Activated CD4-positive, alpha-beta T cell treated with anti-CD3 and anti-CD28 coated beads for 48 hours (primary cell): Measurements from ENCODE around the gene FASN.
"Not testable (repeated sequence)": the region's sequence is repeated elsewhere in the genome, so short reads cannot be mapped to it uniquely, and the experiment has no call there.

ENCODE experiments used
- DNase-seq: peaks from one replicate; pipeline ENCODE4 v3.0.0-alpha.2; 2020

Gene FASN

DNA sequence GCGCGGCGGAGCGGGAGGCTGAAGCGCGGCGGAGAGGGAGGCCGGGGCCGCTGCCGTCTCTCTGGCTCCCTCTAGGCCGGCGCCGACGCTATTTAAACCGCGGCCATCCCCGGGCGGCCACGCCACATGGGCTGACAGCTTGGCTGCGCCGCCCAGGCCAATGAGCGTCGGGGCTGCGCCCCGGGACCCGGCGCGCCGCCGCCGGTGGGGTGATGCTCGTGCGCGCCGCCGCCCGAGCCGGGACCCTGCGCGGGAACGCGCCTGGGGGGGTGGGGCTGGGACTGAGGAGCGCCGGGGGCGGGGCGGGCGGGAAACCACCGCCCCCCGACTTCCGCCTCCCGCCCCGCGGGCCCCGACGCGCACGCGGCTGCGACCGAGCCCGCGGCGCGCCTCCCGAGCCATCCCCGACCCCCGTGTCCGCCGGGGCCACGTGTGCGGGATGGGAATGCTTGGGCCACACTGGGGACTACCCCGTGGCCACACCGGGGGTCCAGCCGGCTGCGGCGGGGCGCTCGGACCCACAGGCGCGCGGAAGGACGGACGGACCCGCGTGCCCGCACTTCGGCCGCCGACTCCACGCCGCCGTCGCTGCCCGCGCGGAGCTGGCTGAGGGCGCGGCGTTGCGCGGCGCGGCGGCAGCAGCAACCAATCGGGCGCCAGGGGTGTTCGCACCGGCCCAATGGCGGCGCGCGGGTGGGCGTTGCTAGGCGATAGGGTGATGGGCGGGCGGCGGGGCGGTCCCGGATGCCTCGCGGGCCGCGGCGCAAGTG lies at the start of gene FASN:
Gene FASN (minus strand): TSS at position 68 of the 770 bp plus-strand sequence. CDS start 1,791 bp downstream, outside the sequence.
- peak; percentile 96 for DNase-seq

DNA sequence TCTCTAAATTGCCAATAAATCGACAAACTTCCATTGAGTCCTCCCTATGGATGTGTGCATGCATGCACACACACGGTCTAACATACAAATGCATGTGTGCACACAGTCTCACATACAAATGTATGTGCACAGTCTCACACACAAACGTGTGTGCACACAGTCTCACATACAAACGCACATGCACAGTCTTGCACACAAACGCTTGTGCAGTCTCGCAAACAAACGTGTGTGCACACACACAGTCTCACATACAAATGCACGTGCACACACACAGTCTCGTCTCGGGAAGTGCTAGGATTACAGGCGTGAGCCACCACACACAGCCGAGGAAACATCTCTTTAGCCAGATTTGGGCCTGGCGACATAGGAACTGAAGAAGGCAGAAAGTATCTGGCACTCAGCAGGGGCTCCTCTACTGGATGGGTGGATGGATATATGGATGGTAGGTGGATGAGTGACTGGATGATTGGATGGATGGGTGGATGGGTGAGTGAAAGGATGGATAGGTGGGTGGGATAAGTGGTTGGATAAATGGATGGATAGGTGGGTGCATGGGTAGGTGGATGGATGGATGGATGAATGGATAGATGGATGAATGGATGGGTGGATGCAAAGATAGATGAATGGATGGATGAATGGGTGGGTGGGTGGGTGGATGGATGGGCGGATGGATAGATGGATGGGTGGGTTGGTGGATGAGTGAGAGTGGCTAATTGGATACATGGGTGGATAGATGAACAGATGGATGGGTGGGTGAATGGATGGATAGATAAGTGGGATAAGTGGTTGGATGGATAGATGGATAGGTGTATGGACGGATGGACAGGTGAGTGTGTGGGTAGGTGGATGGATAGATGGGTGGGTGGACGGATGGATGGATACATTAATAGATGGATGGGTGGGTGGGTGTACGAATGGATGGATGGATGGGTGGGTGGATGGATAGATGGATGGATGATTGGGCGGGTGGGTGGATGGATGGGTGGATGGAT lies 48.9 kb upstream of the FASN start:
- DNase-seq: no peak

DNA sequence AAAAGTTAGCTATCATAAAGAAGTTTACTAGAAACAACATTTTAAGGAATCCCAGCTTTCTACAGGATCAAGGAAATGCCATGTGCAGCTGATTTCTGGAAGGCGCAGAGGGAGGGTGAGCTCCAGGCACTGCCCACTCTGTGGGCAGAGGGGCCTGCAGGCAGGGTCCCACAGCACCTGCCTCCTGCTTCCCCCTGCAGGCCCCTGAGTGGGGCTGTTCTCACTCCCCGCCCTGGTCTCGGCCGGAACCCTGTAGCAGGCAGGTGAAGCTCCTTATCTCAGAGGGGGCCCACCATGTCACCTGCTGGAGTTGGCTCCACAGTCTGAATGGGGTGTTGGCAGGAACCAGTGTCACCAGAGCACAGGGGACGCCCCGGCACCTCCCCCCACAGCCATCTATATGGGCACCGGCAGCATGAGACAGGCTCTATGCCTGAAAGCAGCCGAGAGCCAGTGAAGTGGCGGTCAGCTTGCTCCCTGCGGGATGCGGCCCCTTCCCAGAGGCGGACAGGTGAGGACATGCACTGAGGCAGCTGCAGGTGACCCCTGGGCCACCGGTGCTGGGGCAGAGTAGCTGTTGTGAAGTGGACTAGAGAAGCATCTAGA lies 47.6 kb upstream of the FASN start:
- DNase-seq: no peak

DNA sequence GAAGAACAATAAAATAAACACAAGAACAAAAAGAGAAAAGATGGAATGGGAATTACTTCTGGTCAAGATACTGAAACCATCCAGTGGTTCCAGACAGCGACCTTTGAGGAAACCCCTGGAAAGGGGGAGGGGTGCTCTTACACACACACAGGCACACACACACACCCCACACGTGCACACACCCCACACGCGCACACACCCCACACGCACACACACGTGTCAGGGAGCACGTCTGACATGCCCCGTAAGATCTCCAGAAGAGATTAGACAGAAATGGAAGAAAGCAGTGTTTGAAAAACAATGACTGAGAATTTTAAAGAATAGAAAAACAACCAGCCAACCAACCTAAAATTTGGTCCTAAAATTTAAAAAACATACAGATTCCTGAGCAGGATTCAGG lies 45.3 kb upstream of the FASN start:
- no peak for DNase-seq

DNA sequence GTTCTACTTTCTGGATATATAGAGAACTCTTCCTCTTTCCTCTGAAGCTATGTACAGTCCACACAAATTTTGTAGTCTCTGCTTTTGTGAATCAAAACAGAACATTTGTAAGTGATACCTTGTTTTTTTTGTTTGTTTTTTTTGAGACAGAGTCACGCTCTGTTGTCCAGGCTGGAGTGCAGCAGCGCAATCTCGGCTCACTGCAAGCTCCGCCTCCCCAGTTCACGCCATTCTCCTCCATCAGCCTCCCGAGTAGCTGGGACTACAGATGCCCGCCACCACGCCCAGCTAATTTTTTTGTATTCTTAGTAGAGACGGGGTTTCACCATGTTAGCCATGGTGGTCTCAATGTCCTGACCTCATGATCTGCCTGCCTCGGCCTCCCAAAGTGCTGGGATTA lies 41.9 kb upstream of the FASN start:
- not testable (repeated sequence) for DNase-seq

DNA sequence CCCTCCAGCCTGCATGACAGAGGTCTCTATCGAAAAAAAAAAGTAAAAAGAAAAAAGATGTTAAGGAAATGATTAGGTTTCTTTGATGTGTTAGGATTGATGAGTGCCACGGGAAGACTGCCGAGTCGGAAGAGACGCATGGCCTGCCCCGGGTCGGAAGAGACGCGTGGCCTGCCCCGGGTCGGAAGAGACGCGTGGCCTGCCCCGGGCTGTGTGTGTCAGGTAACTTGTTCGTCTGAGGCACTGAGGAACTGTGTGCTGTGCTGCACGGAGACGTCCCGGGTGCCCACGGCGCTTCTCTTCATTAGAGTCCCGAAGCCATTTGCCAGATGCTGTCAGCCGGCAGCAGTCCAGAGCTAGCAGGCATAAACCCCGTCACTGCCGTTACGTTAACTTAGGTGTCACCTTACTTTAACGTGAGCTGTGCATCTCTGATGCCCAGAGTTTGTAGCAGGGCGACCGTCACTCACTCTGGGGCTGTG lies 40.5 kb upstream of the FASN start:
- DNase-seq: no peak

DNA sequence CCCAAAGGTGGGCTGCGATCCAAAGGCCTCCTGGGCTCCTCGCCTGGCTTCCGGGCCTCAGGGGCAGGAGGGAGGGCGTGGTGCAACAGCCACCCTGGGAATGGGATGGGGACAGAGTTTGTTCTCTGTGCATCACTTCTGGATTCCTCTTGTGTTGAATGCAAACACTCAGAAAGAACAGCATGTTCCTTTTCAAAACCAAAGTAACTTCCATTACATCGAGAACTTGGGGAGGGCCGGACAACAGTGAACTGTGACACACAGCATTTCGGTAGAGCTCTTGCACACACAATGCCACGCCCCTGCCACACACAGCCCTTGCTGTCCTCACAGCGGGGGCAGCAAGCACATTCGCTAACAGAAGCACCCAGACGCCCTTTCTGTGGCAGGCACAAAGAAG lies 36.1 kb upstream of the FASN start:
- DNase-seq: no peak

DNA sequence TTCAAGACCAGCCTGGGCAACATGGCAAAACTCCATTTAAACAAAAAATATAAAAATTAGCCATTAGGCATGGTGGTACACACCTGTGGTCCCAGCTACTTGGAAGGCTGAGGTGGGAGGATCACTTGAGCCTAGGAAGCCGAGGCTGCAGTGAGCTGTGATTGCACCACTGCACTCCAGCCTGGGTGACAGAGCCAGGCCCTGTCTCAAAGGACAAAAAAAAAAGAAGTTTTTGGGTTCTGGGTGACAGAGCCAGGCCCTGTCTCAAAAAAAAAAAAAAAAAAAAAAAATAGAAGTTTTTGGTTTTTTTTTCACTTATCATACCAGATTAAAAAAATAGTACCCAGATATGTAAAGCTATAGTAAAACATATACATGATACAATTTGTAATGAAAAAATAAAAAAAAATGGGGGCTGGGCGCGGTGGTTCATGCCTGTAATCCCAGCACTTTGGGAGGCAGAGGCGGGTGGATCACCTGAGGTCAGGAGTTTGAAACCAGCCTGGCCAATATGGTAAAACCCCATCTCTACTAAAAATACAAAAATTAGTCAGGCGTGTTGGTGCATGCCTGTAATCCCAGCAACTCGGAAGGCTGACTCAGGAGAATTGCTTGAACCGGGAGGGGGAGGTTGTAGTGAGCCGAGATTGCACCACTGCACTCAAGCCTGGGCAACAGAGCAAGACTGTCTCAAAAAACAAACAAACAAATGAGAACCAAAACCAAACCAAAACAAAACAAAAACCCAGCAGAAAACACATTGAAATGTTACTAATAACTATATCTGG lies 35.3 kb upstream of the FASN start:
- DNase-seq: not testable (repeated sequence)

DNA sequence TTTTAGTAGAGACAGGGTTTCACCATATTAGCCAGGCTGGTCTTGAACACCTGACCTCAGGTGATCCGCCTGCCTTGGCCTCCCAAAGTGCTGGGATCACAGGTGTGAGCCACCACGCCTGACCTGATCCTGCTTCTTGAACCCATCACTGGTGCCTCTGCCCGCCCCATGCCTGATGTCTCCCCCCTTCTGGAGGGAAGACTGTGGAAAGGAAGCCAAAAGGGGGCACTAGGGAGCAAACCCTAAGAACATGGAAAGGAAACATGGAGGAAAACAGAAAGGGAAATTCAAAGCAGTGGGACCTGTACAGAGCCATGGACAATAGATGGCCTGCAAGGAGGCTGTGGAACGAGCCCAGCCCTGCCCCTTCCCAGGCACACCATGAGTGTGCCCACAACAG lies 31.1 kb upstream of the FASN start:
- DNase-seq: no peak

DNA sequence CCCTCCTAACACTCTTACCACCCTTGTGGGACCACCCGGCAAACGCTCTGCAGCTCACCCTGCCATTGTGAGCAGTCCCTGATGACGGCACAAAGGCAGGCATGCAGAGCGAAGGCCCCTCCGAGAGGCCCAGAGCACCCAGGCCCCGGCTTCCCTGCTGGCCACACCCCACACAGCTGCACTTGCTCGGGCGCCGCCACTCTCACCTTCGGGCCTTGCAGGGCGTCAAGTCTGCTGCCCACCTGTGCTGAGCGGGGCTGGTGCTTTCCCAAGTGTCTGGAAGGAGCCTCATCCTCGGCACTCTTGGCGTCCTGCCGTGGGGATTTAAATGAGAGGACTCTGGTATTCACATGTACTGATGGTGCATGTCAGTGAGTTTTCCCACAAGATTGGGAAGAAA lies 30.3 kb upstream of the FASN start:
- no peak for DNase-seq

DNA sequence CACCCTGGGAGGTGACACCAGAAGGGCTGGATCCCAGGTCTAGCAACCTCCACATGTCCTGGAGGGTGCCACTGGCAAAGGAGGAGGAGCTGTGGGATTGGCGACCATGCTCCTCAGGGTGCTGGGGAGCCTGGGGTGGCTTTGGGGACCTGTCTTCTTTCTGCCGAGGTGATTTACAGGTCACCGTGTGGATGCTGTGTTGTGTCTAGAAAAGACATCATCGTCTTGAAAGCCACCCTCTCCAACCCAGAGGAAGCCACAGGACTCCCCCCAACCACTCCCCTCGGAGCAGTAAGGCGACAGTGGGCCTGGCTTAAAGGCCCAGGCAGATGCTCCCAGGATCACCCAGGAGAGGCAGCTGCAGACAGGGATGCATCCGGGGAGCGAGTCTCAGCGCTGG lies 29.7 kb upstream of the FASN start:
- no peak for DNase-seq

DNA sequence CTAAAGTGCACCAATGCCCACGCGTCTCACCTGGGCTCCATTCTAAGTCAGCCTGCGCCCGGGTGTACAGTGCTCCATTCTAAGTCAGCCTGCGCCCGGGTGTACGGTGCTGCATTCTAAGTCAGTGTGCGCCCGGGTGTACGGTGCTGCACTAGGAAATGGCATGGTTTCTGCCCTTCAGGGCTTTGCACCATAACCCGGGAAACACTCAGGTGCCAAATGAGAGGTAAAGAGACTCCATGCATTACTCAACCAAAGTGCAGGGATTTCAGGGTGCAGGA lies 29.2 kb upstream of the FASN start:
- DNase-seq: no peak

DNA sequence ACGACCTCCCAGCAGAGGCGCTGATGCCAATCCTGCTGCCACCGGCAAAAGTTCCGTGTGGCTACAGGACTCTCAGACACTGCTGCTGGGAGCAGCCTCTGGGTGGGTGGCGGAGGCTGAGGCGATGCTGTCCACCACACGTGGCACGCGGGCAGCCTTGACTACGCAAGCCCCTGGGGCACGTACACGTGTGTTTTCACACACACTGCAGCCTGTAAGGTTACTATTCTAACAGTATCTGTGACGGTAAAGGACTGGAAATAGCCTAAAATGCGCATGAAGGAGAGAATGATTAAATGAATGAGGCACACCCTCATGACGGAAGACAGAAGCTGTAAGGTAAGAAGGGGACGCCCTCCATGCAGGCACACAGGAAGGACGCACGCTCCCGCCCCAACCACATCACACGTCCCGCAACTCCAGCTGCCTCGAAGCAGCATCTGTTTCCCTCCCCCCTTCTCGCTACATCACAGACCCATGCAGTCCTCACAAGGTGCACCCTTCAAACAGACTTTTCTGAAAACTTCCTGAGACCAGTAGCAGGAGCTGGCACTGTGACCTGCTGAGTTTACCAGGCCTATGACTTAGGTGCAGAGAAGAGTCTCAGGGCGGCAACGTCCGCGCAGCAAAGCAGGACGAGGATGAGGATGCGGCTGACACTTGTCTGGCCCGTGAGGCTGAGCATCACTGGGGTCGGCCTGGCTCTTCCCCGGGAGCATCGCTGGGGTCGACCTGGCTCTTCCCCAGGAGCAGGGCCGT lies 28.7 kb upstream of the FASN start:
- DNase-seq: peak; percentile 73

DNA sequence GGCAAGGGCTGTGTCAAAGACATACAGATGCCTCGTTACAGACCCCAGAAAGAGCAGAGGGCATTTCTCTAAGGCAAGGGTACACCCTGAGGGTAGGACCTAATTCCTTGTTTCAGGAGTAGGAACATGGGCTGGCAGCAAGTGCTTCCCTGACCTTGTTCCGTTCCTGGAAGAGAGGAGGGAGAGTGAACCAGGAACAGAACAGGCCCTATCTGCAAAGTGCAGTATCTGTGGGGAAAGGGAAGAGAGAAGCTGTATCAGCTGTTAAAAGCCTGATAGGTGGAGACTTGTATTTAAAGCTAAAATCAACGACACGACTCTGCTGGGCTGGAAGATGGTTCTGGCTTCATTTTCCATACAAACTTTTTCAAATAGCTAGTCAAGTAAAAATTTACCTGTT lies 26.1 kb upstream of the FASN start:
- no peak for DNase-seq

DNA sequence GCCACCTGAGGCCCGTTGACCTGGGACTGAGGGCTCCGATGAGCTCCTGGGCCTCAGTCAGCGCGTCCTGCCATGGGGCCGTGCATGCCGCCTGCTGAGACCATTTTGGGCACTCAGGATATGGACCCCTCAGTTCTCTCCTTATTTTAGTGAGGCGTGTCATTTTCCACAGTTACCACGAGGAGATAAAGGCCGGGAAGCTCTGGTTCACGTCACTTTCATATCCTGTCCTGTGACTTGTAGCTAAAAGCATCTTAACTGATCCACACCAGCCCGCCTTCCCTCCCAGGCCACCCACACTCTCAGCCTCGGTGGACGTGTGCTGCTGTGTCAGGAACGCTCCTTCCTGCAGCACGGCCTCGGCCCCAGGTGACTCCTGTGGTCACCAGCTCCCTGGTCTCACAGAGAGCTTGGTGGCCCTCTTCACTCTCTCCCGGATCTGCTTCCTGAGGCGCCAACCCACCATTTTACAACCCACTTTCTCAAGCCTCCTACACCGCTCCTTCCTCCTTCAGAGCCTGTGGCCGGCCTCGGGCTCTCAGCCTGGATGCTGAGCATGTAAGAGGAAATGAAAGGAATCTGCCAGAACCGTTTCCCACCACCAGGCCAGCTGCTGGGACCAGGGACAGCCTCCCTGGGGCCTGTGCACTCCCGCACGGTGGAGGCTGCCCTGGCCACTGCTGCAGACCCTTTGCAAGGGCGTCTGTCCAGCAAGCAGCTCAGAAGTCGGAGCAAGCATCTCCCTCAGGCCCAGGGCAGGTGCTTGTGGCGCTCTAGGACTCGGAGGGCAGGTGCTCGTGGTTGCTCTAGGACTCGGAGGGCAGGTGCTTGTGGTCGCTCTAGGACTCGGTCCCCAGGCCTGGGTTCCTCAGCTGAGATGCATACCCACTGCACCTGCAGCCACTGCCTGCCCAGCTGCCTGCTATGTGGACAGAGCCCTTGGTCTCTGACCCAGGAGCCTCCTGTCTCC lies 23.9 kb upstream of the FASN start:
- no peak for DNase-seq

DNA sequence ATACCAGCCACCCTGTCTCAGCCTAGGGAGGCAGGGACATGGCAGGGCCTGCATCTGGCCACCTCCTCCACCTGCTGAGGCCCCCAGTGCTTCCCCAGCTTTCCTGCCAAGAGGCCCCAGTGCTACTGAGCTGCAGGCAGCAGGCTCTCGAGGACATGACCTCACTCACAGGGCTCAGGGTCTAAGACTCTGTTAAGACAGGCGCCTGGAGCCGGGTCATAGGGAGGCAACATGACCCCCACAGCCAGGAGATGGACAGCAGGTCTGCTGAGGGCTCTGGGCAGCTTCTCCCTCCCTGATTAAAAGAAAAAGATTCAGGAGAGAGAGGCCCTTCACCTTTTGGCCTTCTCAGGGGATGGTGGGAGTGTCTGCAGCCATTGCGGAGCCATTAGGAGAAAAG lies 23.2 kb upstream of the FASN start:
- no peak for DNase-seq

DNA sequence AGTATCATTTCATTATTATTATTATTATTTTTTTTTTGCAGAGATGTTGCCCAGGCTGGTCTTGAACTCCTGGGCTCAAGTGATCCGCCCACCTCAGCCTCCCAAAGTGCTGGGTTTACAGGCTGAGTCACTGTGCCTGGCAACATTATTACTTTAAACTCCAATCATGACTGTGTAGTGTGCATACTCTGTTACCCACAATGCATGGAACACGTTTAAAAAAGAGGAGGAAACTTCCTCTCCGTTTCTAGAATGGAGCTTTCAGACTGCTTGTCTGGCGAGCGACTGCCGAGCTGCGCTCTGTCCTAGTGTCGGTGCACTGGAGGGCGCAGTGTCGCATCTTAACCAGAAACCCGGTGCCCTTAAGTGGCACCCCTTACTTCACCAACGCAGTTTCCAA lies 22.1 kb upstream of the FASN start:
- peak; percentile 48 for DNase-seq

DNA sequence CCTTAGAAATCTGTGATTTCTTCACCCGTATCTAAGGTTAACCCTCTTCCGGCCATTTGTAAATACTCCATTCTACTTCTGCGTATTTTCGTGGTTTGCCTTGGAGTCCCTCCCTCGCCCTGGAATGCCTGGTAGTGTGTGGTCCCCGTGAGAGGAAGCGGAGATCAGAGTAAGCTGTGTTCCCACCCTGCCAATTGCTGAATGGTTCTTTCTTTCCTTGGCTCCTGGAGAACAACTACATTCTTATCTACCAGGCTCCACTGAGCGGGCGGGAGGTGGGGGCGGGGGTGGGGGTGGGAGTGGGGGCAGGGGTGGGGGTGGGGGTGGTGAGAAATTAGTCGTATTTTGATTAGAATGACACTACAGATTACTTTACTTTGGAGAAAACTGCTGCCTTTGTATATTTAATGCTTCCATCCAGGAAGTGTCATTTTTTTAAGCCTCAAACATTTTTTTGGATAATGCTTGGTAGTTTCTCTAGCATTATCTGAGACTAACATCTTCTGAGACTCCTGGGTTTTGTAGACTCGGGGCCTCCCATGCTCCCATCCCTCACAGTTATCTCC lies 20.9 kb upstream of the FASN start:
- no peak for DNase-seq

DNA sequence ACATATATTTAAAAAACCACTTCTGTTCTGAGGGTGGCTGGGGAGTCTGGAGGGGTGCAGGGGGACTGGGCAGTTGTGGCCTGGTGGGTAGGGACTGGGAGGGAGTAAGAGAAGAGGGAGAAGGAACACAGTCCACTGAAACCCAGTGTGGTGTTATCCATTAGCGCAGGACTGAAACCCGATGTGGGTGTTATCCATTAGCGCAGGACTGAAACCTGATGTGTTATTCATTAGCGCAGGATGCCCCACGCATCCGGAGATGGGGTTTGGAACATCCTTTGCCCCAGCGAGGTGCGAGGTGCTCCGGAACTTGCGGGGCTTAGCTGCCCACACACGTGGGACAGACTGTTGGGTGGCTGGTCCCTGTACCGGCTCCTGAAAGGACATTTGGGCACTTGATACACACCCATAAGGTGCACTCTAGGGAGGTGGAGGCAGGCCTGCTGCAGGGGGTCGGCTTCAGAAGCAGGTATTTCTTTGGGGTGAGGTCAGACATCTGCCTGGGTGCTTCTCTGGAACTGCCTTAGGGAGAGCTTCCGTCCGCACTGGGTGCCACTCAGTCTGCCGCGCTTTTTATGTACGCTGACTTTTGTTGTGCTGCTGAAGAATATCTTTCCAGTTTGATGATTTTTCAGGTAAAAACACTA lies 20.3 kb upstream of the FASN start:
- DNase-seq: no peak
